ENCODE data around the gene ALG2.

Gene ALG2

DNA sequence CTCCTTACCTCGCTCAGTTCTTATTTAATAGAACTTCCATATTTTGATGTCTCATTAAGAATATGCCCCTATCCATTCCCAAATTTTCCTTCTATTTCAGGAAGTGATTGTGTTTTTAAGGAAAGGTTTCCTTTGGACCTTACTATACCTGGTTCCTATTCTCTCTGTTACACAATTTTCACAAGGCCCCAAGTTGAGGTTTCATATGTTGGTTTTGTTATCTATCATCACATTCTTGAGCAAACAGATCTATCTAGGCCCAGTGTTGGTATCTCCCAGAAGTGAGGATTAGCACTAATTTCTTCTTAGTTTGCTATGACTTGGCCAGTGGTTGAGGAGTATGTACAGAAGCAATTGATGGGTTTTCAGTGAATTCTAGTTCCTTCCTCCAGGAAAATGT lies 41.5 kb downstream of the ALG2 start:
- Histone ChIP-seq H3K9ac (ENCODE audit: low read depth, low read length) (no peak overlapping the region), H3K36me3 (ENCODE audit: insufficient read depth, low read length) (no peaks in the 10 kb centered on the region), H3K4me1 (ENCODE audit: control insufficient read depth, insufficient read depth, low read length) (peaks cover 10% of the 10 kb centered on the region), H3K9me3 (replicated peaks; ENCODE audit: low read length) (no peaks in the 10 kb centered on the region), H3K27me3 (ENCODE audit: control insufficient read depth, insufficient read depth, low read length) (peaks cover 3% of the 10 kb centered on the region), H3K4me3 (ENCODE audit: low read length) (no peak overlapping the region), H3K4me2 (ENCODE audit: low read length) (no peak overlapping the region)

DNA sequence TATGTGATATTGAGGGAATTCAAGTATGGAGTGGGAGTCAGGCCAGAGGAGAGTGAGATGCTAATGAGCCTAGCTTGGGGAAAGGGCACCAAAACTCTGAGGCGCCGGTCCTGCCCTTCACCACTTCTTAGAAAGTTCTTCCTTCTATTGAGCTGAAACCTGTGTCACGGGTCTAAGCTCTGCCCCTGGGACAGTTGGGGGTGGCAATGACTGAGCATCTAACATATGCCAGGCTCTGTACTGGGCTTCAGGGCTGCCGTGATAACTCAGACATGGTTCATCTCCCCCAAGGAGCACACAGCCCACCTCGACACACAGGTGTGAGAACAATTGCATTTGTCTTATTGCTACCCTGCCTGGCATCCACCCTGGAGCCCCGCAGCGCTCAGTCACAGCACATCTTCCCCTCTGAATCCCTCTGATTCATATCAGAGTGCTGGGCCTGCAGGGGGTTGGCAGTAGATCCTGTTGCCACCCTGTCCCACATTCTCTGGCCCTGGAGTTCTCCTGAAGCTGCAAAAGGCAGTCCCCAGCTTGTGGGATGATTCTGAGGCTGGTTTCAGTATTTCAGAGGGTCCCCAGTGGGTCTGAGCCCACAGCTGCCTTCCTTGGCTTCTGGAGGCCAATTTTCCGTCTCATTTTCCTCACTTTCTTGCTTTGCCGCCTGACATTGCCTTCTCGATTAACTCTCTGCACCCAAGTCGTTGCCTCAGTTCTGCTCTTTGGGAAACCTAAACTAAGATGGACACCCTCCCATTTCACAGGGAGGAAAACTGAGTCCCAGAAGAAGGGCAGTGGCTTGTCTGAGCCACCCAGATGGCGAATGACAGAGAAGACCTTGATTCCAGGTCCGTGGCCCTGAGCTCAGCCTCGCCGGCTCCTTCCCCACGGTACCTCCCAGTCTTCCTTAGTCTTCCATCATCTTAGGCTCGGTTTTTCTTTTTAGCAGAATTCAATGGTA lies 42.5 kb downstream of the ALG2 start:
- Histone ChIP-seq H3K4me3 (ENCODE audit: low read length) (no peak overlapping the region), H3K36me3 (ENCODE audit: insufficient read depth, low read length) (no peaks in the 10 kb centered on the region), H3K4me2 (ENCODE audit: low read length) (no peak overlapping the region), H3K4me1 (ENCODE audit: control insufficient read depth, insufficient read depth, low read length) (peaks cover 4% of the 10 kb centered on the region), H3K27me3 (ENCODE audit: control insufficient read depth, insufficient read depth, low read length) (peaks cover 3% of the 10 kb centered on the region), H3K9me3 (replicated peaks; ENCODE audit: low read length) (no peaks in the 10 kb centered on the region), H3K9ac (ENCODE audit: low read depth, low read length) (no peak overlapping the region)

DNA sequence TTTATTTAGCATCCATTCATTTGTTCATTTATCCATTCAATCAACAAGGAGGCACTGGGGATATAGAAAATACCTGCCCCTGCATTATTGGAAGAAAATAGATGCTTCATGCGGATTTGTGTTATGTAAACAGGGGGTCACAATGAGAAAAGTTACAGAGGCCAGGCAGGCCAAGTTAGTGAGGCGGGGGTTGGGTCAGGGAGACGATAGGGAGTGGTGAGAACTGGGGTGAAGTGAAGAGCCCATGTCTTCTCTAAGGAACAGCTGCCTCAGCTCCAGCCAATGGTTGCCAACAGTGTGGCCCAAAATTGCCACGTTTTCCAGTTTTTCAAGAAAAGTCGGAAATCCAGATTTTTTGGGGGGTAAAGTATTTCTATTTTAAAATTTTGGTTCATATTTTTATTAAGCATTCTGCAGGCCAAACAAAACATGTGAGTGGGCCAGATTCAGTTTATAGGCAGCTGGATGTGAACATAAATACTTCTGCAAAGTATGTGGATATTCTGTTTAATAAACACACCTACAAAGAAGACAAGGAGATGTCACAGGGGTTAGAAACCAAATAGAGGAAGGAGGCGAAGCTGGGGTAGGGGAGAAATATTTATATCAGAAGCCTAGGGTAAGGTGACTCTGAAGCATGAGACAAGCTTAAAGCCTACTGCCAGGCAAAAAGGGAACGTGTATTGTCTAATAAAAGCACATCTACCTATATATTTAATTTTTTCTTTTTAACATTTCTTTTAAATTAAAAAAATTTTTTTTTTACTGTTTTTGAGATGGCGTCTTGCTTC lies 44.0 kb downstream of the ALG2 start:
- Histone ChIP-seq H3K4me1 (ENCODE audit: control insufficient read depth, insufficient read depth, low read length) (no peaks in the 10 kb centered on the region), H3K4me2 (ENCODE audit: low read length) (no peak overlapping the region), H3K9ac (ENCODE audit: low read depth, low read length) (no peak overlapping the region), H3K9me3 (replicated peaks; ENCODE audit: low read length) (no peaks in the 10 kb centered on the region), H3K4me3 (ENCODE audit: low read length) (no peak overlapping the region), H3K36me3 (ENCODE audit: insufficient read depth, low read length) (no peaks in the 10 kb centered on the region), H3K27me3 (ENCODE audit: control insufficient read depth, insufficient read depth, low read length) (peaks cover 12% of the 10 kb centered on the region)

DNA sequence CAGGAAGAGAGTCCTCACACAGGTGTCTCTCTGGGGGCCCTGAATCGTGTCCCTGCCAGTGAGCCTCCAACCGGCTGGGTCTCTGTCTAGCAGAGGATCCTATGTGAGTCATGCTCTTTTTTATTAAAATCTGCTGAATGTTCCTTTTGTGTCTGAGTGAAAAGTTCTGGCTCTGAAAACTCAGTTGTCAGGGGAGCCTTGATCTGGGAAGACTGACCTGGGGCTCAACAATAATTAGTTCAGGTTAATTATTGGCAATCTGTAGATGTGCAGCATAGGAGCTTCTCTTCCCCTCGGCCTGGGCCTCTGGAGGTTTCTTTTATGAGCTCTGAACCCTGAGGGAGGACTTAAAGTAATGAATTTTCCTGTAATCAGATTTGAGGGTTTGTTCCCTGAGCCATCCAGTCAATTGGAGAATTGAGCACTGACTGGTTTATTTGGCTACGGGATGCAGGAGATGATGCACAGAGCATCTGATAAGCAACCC lies 45.2 kb downstream of the ALG2 start:
- H3K9me3 ChIP-seq (replicated peaks; ENCODE audit: low read length) = no peaks in the 10 kb centered on the region
- H3K9ac ChIP-seq (ENCODE audit: low read depth, low read length) = no peak overlapping the region
- no peak overlapping the region for H3K4me2 ChIP-seq (ENCODE audit: low read length)
- H3K27me3 ChIP-seq (ENCODE audit: control insufficient read depth, insufficient read depth, low read length) = peaks cover 21% of the 10 kb centered on the region
- H3K4me1 ChIP-seq (ENCODE audit: control insufficient read depth, insufficient read depth, low read length) = no peaks in the 10 kb centered on the region
- no peaks in the 10 kb centered on the region for H3K36me3 ChIP-seq (ENCODE audit: insufficient read depth, low read length)
- no peak overlapping the region for H3K4me3 ChIP-seq (ENCODE audit: low read length)

DNA sequence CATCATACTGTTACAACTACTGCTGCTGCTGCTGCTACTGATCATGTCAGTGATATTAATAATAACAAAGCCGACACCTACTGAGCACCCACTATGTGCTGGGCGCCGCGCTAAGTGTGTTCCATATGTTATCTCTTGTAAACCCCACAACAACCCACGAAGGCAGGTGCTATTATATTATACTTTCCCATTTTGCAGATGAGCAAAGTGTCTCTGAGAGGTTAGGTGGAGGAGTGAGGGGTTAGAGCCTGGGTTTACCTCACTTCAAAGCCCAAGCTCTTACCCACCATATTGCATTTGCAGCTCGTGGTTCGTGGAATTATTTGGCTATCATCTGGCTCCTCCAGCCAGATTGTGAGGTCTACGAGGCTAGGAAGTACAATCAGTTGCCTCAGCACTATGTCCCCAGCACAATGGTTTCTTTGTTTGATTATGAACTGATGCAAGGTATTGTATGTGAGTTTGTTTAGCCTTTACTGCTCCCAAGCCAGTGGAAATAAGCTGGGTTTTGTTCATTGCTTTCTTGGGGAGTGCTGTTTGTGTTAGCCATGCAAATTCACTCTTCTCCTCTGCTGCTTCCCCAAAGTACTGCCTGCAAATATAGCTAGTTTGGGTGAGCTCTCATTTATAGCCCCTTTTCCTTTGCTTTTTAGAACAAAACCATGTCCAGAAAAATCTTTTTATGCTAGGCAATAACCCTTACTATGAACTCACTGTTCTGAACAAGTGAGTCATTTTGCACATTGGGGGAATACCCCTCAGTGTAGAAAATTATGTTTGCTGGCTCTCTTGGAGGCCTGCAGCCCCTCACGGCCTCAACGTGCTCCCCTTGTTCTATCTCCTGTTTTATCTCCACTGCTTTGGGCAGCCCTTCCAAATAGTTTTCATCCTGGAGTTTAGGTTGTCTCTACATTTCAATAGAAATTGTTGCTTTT lies 47.9 kb downstream of the ALG2 start:
- Histone ChIP-seq H3K9me3 (replicated peaks; ENCODE audit: low read length) (no peaks in the 10 kb centered on the region), H3K4me1 (ENCODE audit: control insufficient read depth, insufficient read depth, low read length) (no peaks in the 10 kb centered on the region), H3K9ac (ENCODE audit: low read depth, low read length) (no peak overlapping the region), H3K36me3 (ENCODE audit: insufficient read depth, low read length) (no peaks in the 10 kb centered on the region), H3K4me3 (ENCODE audit: low read length) (no peak overlapping the region), H3K4me2 (ENCODE audit: low read length) (no peak overlapping the region), H3K27me3 (ENCODE audit: control insufficient read depth, insufficient read depth, low read length) (peaks cover 37% of the 10 kb centered on the region)

DNA sequence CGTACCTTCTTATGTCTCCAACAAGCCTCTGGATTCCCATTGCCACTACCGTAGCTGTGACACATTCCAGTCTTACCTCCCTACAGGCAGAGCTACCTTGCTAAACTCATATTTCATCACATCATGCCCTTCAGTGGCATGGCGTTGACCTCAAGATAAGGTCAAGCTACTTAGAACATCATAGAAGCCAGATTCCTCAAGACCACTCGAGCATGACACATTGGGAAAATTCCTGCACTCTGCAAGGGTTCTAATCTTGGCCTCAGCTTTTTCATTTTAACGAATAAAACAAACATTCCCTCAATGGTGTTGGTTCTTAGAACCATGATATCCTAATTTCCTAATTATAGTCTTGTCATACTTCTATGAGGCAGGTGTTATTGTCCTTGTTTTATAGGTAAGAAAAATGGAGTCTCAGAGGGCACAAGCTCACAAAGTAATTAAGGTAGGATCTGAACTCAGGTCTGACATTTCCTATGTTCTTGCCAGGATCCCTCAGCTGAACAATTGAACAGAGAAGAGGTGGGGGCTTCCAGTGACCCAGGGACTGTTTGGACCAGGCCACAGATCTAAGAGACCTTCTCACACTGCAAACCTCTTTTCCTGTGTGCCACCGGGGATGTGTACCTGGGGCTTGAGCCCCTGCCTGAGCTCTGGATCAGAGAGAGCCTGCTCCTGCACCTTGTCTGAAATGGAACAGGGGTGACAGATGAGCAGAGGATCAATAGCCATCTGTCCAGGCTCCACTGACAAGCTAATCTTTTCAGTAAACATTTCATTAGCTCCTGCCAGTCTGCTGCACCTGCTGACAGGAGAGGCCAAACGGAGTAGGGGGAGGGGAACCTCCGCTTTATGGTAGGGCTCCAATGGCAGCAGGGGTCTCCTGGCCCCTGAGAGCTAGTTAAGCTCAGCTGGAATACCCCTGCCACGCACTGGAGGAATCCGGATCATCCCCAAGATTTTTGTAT lies 49.3 kb downstream of the ALG2 start:
- Histone ChIP-seq H3K27me3 (ENCODE audit: control insufficient read depth, insufficient read depth, low read length) (peaks cover 49% of the 10 kb centered on the region), H3K9ac (ENCODE audit: low read depth, low read length) (no peak overlapping the region), H3K36me3 (ENCODE audit: insufficient read depth, low read length) (no peaks in the 10 kb centered on the region), H3K4me2 (ENCODE audit: low read length) (no peak overlapping the region), H3K4me1 (ENCODE audit: control insufficient read depth, insufficient read depth, low read length) (no peaks in the 10 kb centered on the region), H3K9me3 (replicated peaks; ENCODE audit: low read length) (no peaks in the 10 kb centered on the region), H3K4me3 (ENCODE audit: low read length) (no peak overlapping the region)

DNA sequence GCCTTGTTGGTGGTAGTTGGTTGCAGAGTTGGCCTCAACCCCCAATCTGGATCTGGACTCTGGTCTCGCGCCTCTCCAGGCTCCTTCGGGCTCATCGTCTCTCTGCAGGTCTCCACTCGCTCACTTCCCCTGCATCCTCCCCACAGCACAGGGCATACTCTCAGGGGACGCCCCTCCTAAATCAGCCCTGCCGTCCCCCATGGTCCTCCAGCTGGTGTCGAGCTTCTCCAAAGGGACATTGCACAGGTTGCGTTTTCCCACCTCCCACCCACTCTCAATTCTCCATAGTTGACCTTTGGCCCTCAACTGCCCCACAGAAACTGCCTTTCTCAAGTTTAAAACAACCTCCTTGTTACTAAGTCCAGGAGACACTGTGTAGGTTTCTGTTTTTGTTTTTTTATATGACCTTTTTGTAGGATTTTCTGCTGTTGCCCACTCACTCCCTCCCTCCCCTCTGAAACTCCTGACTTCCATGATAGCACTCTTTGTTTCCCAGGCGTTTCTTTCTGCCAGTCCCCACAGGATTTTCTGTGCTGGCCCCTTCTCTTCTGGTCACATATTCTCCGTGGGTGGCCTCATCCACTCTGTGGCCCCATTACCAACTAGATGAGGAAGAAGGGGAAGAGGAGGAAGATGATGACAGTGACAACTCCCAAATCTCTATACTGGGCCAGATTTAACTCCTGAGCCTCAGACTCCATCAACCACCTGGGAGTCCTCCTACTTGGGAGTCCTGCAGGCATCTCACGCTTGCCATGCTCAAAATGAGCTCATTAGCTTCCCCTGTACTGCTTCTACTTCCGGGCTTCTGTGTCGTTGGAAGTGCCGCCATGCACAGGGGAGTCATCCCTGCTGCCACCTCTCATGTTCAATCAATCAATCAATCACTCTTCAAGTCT lies 50.3 kb downstream of the ALG2 start:
- Histone ChIP-seq H3K4me3 (ENCODE audit: low read length) (no peak overlapping the region), H3K4me1 (ENCODE audit: control insufficient read depth, insufficient read depth, low read length) (no peaks in the 10 kb centered on the region), H3K27me3 (ENCODE audit: control insufficient read depth, insufficient read depth, low read length) (peaks cover 49% of the 10 kb centered on the region), H3K36me3 (ENCODE audit: insufficient read depth, low read length) (no peaks in the 10 kb centered on the region), H3K4me2 (ENCODE audit: low read length) (no peak overlapping the region), H3K9ac (ENCODE audit: low read depth, low read length) (no peak overlapping the region), H3K9me3 (replicated peaks; ENCODE audit: low read length) (no peaks in the 10 kb centered on the region)

DNA sequence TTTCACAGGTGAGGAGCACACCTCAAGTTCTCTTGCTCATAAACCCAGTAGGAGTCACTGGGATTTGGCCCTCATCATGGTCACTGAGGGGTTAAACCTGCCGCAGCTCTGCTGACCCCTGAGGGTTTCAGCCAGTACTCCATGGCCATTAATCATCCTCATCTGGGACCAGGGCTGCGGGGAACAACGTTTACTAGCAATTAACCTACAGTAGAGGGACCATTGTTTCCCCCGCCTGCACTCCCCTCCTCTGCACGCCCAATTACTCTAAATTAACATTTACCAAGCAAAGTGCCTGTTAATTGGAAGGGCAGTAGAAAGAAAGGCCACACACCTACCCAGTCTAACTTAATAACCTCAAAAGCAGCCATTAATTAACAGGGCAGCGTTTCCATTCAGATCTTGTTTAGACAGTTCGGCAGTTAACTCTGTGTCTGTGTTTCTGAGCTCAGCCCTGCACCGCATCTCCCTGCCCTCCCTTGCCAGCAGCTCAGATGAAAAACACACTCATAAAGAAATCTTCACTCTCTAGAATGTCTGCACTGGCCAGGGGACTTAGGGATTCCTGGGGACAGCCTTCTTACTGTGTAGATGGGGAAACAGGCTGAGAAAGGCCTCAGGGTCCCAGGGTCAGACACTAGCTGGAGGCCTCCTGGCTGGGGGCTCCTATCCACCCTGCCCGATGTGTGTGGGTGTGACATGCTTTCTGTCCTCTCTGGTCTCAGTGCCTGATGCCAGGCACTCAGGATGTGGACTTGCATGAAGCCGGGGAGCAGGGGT lies 51.6 kb downstream of the ALG2 start:
- Histone ChIP-seq H3K36me3 (ENCODE audit: insufficient read depth, low read length) (no peaks in the 10 kb centered on the region), H3K27me3 (ENCODE audit: control insufficient read depth, insufficient read depth, low read length) (peaks cover 49% of the 10 kb centered on the region), H3K4me2 (ENCODE audit: low read length) (no peak overlapping the region), H3K4me1 (ENCODE audit: control insufficient read depth, insufficient read depth, low read length) (no peaks in the 10 kb centered on the region), H3K9me3 (replicated peaks; ENCODE audit: low read length) (no peaks in the 10 kb centered on the region), H3K4me3 (ENCODE audit: low read length) (no peak overlapping the region), H3K9ac (ENCODE audit: low read depth, low read length) (no peak overlapping the region)

DNA sequence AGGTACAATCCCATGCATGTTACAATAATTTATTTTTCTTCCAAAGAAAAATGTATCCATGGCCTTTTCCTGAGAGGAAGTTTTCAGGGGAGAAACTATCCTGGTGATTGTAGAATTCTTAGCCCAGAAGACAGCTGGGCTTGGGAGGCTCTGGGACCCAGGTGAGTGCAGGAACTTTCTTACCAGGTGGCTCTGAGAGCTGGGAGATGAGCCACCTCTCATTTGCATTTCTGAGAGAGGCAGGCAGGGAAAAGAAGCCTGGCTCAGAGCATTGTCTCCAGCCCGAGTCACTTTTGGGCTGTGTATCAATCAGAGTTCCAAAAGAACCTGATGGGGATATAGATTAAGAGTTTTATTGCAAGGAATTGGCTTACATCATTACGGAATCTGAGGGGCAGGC lies 52.7 kb downstream of the ALG2 start:
- Histone ChIP-seq H3K4me1 (ENCODE audit: control insufficient read depth, insufficient read depth, low read length) (no peaks in the 10 kb centered on the region), H3K4me2 (ENCODE audit: low read length) (no peak overlapping the region), H3K9ac (ENCODE audit: low read depth, low read length) (no peak overlapping the region), H3K27me3 (ENCODE audit: control insufficient read depth, insufficient read depth, low read length) (peaks cover 48% of the 10 kb centered on the region), H3K36me3 (ENCODE audit: insufficient read depth, low read length) (no peaks in the 10 kb centered on the region), H3K9me3 (replicated peaks; ENCODE audit: low read length) (no peaks in the 10 kb centered on the region), H3K4me3 (ENCODE audit: low read length) (no peak overlapping the region)

All from skeletal muscle satellite cell (primary cell).